Left ventricle myocardium inferior (tissue), 1 donor: ENCODE data around the gene TCF7L2. TPM values are rescaled to one million over a fixed set of nuclear protein-coding genes. Genes with fewer than 3 reads are reported as not detected.
A peak's percentile ranks its signal among the peaks of the same experiment; 100 is the strongest.

Source experiments
- DNase-seq: peaks from one replicate; pipeline ENCODE4 v3.0.0-alpha.2; 2020
- H3K27ac ChIP-seq: fragments of 200-600 bp; replicated peaks from 2 replicates; pipeline ENCODE4 v1.8.0; 2021
- H3K27me3 ChIP-seq: fragments of 200-600 bp; 2 replicates; pipeline ENCODE4 v1.8.0; 2021; ENCODE audit warnings: low read depth
- H3K36me3 ChIP-seq: fragments of 200-600 bp; 2 replicates; pipeline ENCODE4 v1.8.0; 2021
- H3K4me1 ChIP-seq: fragments of 200-600 bp; 2 replicates; pipeline ENCODE4 v1.8.0; 2021
- H3K4me3 ChIP-seq: fragments of 200-600 bp; 2 replicates; pipeline ENCODE4 v1.8.0; 2021; ENCODE audit warnings: mild to moderate bottlenecking, moderate library complexity
- H3K9me3 ChIP-seq: fragments of 200-600 bp; replicated peaks from 2 replicates; pipeline ENCODE4 v1.8.0; 2021
- CTCF ChIP-seq: fragments of 200-600 bp; IDR thresholded peaks from 2 replicates; pipeline ENCODE4 v1.8.0; 2021; ENCODE audit warnings: antibody characterized with exemption, mild to moderate bottlenecking, borderline replicate concordance
- intact Hi-C: fragments of 100-400 bp; cut with micrococcal nuclease; formaldehyde crosslinking; loops from one replicate; pipeline ENCODE4 v1.11.0; 2022
- total RNA-seq: library from RNA; stranded (reverse); fragmentation: NEBNext Ultra II Directional; extraction: Animal tissue kit (Norgen Biotek cat#: 25700); gene quantifications from one replicate; pipeline ENCODE4 v1.2.1, GENCODE V29; 2021
- donor health status: DM: no; HTN: yes; CAD: no; lungs with severe emphysema.

The TCF7L2 gene
- total RNA-seq, 1 donor from 2014 or later: 8.9 TPM

- intact Hi-C loops: no loop called here
- Histone ChIP-seq H3K36me3 (no peaks in the 10 kb centered on the region), H3K4me1 (peaks cover 15% of the 10 kb centered on the region), H3K27ac (no peak overlapping the region), H3K9me3 (no peaks in the 10 kb centered on the region), H3K4me3 (no peak overlapping the region), H3K27me3 (no peaks in the 10 kb centered on the region)
- no peak for DNase-seq
- TF ChIP-seq CTCF: no peak
Observed at GRCh38 chr10:113183573-113183972, 233.5 kb downstream of the TCF7L2 start.

GRCh38 chr10:113187063-113187777 lies 237.2 kb downstream of the TCF7L2 start:
- peak; percentile 75 for DNase-seq
- Histone ChIP-seq H3K27ac (no peak overlapping the region), H3K27me3 (no peaks in the 10 kb centered on the region), H3K9me3 (no peaks in the 10 kb centered on the region), H3K36me3 (no peaks in the 10 kb centered on the region), H3K4me3 (no peak overlapping the region), H3K4me1 (peaks cover 11% of the 10 kb centered on the region)
- intact Hi-C loops: no loop called here
- TF ChIP-seq CTCF: no peak

- no peak overlapping the region for H3K27ac ChIP-seq
- no peak for TF ChIP-seq CTCF
- no peaks in the 10 kb centered on the region for H3K27me3 ChIP-seq
- no peak for DNase-seq
- peaks cover 36% of the 10 kb centered on the region for H3K9me3 ChIP-seq
- H3K36me3 ChIP-seq: no peaks in the 10 kb centered on the region
- H3K4me1 ChIP-seq: no peaks in the 10 kb centered on the region
- intact Hi-C loops: no loop called here
- H3K4me3 ChIP-seq: no peak overlapping the region
Observed at GRCh38 chr10:113199459-113199858, 249.4 kb downstream of the TCF7L2 start.

GRCh38 chr10:113202011-113202410 lies 252.0 kb downstream of the TCF7L2 start:
- Histone ChIP-seq H3K9me3 (peaks cover 61% of the 10 kb centered on the region), H3K27ac (no peak overlapping the region), H3K4me1 (no peaks in the 10 kb centered on the region), H3K4me3 (no peak overlapping the region), H3K27me3 (no peaks in the 10 kb centered on the region), H3K36me3 (no peaks in the 10 kb centered on the region)
- DNase-seq: no peak
- TF ChIP-seq CTCF: no peak
- intact Hi-C loops: no loop called here

GRCh38 chr10:113207924-113208323 lies 257.9 kb downstream of the TCF7L2 start:
- Histone ChIP-seq H3K36me3 (no peaks in the 10 kb centered on the region), H3K27ac (no peak overlapping the region), H3K9me3 (peaks cover 69% of the 10 kb centered on the region), H3K4me1 (no peaks in the 10 kb centered on the region), H3K4me3 (no peak overlapping the region), H3K27me3 (no peaks in the 10 kb centered on the region)
- TF ChIP-seq CTCF: no peak
- DNase-seq: no peak
- intact Hi-C loops: no loop called here
